ENCODE measurements around the gene FGD1.
A peak's percentile ranks its signal among the peaks of the same experiment; 100 is the strongest.
"Not testable (repeated sequence)": the region's sequence is repeated elsewhere in the genome, so short reads cannot be mapped to it uniquely, and the experiment has no call there.

FGD1 gene

GRCh38 chrX:54495814-54496516, at the start of gene FGD1:
FGD1 (minus strand) TSS chrX:54496234; CDS start chrX:54495432, 802 bp downstream.
- FAIRE-seq: no peak

GRCh38 chrX:54542239-54542638, 46.2 kb upstream of the FGD1 start:
- FAIRE-seq: not testable (repeated sequence)

- no peak for FAIRE-seq
These were observed 44.3 kb upstream of the FGD1 start for GRCh38 chrX:54540289-54540688.

GRCh38 chrX:54534271-54534670, 38.2 kb upstream of the FGD1 start:
- no peak for FAIRE-seq

GRCh38 chrX:54530357-54530900, 34.4 kb upstream of the FGD1 start:
- no peak for FAIRE-seq

GRCh38 chrX:54529552-54530356, 33.7 kb upstream of the FGD1 start, which contains the start of gene GNL3L:
GNL3L (plus strand) TSS chrX:54530219; CDS start chrX:54532567, 2,348 bp downstream.
- no peak for FAIRE-seq

GRCh38 chrX:54529151-54529550, 33.1 kb upstream of the FGD1 start:
- no peak for FAIRE-seq

GRCh38 chrX:54509400-54509799, 13.4 kb upstream of the FGD1 start:
- FAIRE-seq: no peak

GRCh38 chrX:54496936-54497335, 902 bp upstream of the FGD1 start:
- no peak for FAIRE-seq

- no peak for FAIRE-seq
These were observed 451 bp upstream of the FGD1 start for GRCh38 chrX:54496517-54496852.

- FAIRE-seq: no peak
These were observed 833 bp downstream of the FGD1 start for GRCh38 chrX:54494989-54495813.

- no peak for FAIRE-seq
These were observed 1.7 kb downstream of the FGD1 start for GRCh38 chrX:54494166-54494988.

GRCh38 chrX:54492340-54492739, 3.7 kb downstream of the FGD1 start:
- peak; percentile 85 for FAIRE-seq

- peak; percentile 3 for FAIRE-seq
These were observed 6.2 kb downstream of the FGD1 start for GRCh38 chrX:54489819-54490218.

- no peak for FAIRE-seq
These were observed 11.4 kb downstream of the FGD1 start for GRCh38 chrX:54484666-54485065.

- no peak for FAIRE-seq
These were observed 12.1 kb downstream of the FGD1 start for GRCh38 chrX:54483946-54484345.

GRCh38 chrX:54482839-54483593, 13.0 kb downstream of the FGD1 start:
- FAIRE-seq: no peak

- no peak for FAIRE-seq
These were observed 16.6 kb downstream of the FGD1 start for GRCh38 chrX:54479136-54480111.

- no peak for FAIRE-seq
These were observed 21.8 kb downstream of the FGD1 start for GRCh38 chrX:54473993-54474859.

Measured in G401.6 (cell line).